Subcutaneous abdominal adipose tissue (tissue), 5 donors: ENCODE data around the gene KAZN.
A peak's percentile ranks its signal among the peaks of the same experiment; 100 is the strongest.

Experiments
- H3K27ac ChIP-seq: one replicate; pipeline ENCODE4 v1.7.0; 2013; ENCODE audit warnings: low read depth, mild to moderate bottlenecking, inconsistent platforms, low read length, moderate library complexity
- H3K27me3 ChIP-seq, 5 donors: one replicate each; pipeline ENCODE4 v1.7.0; 2013; ENCODE audit warnings: low read length in 5 of 5, inconsistent platforms in 1 of 5; ENCODE audit not compliant: control insufficient read depth in 5 of 5, insufficient read depth in 4 of 5
- H3K36me3 ChIP-seq, 5 donors: one replicate each; pipeline ENCODE4 v1.7.0; 2013; ENCODE audit warnings: low read length in 5 of 5; ENCODE audit not compliant: control insufficient read depth in 5 of 5, insufficient read depth in 5 of 5
- H3K4me1 ChIP-seq, 5 donors: one replicate each; pipeline ENCODE4 v1.7.0; 2013; ENCODE audit warnings: low read length in 5 of 5, mild to moderate bottlenecking in 3 of 5, moderate library complexity in 1 of 5; ENCODE audit not compliant: control insufficient read depth in 5 of 5, insufficient read depth in 5 of 5
- H3K4me3 ChIP-seq, 5 donors: one replicate each; pipeline ENCODE4 v1.7.0; 2013; ENCODE audit warnings: low read length in 5 of 5, low read depth in 1 of 5
- H3K9ac ChIP-seq, 5 donors: one replicate each; pipeline ENCODE4 v1.7.0; 2013; ENCODE audit warnings: low read length in 5 of 5, mild to moderate bottlenecking in 4 of 5, moderate library complexity in 3 of 5
- H3K9me3 ChIP-seq, 5 donors: one replicate each; pipeline ENCODE4 v1.7.0; 2013; ENCODE audit warnings: low read length in 5 of 5; ENCODE audit not compliant: control insufficient read depth in 5 of 5
- donor health status: healthy.
- donor health status: healthy.
- donor health status: healthy.
- donor health status: healthy.
- donor health status: healthy.

The KAZN gene

GRCh38 chr1:14932034-14932638 is 333.7 kb downstream of the KAZN start:
- no peaks in the 10 kb centered on the region for H3K36me3 ChIP-seq
- H3K9me3 ChIP-seq = no peaks in the 10 kb centered on the region
- peak overlapping the region in 1 of 5 donors; percentile 56 for H3K9ac ChIP-seq
- H3K27me3 ChIP-seq = peaks cover 0 to 2% (median 0%) of the 10 kb centered on the region in 5 donors
- H3K4me3 ChIP-seq = no peak overlapping the region
- H3K27ac ChIP-seq = no peak overlapping the region
- H3K4me1 ChIP-seq = peaks cover 12 to 35% (median 22%) of the 10 kb centered on the region in 5 donors

GRCh38 chr1:14934867-14935266 is 336.4 kb downstream of the KAZN start:
- Histone ChIP-seq H3K27ac (no peak overlapping the region), H3K9ac (no peak overlapping the region), H3K27me3 (no peaks in the 10 kb centered on the region), H3K9me3 (no peaks in the 10 kb centered on the region), H3K36me3 (no peaks in the 10 kb centered on the region), H3K4me1 (peaks cover 10 to 42% (median 27%) of the 10 kb centered on the region in 5 donors), H3K4me3 (no peak overlapping the region)

- no peak overlapping the region for H3K27ac ChIP-seq
- no peak overlapping the region for H3K4me3 ChIP-seq
- no peaks in the 10 kb centered on the region for H3K36me3 ChIP-seq
- peaks cover 10 to 38% (median 20%) of the 10 kb centered on the region in 5 donors for H3K4me1 ChIP-seq
- H3K27me3 ChIP-seq = no peaks in the 10 kb centered on the region
- H3K9me3 ChIP-seq = no peaks in the 10 kb centered on the region
- no peak overlapping the region for H3K9ac ChIP-seq
Measured at GRCh38 chr1:14936815-14937214, 338.3 kb downstream of the KAZN start.

GRCh38 chr1:14937288-14937949 is 338.9 kb downstream of the KAZN start:
- H3K9me3 ChIP-seq = no peaks in the 10 kb centered on the region
- H3K4me1 ChIP-seq = peaks cover 15 to 42% (median 26%) of the 10 kb centered on the region in 5 donors
- no peak overlapping the region for H3K27ac ChIP-seq

DNA sequence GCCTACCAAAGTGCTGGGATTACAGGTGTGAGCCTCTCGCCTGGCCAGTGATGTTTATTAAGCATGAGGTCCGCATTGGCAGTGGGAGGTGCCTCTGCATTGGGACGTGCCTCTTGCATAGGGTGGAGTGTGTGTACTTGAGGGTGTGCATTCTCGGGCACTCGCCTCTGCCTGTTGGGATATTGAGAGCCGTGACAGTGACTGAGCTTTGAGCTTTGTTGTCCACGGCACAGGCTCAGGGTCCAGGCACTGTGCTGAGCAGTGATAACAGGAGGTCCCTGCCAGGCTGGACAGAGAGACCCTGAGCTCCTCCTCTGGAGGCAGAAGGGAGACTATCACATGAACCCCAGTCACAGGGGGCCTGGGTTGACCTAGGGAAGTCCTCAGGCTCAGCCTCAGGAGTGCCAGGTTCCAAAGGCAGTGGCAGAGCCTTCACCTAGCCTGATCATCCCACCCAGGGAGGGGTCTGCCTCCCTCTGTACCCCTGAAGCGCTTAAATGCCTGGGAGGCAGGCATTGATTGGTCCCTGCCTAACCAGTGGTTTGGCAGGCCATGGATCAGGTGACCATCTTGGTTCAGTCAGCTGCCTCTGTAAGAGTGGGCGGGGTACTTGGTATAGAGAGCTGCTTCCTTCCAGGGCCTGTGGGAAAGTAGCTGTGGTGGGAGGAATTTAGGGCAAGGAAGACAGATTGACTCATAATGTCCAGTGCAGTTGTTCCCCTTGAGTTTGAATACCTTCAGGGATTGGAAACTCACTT is 341.2 kb downstream of the KAZN start:
- H3K9me3 ChIP-seq = no peaks in the 10 kb centered on the region
- H3K27ac ChIP-seq = peak overlapping the region; percentile 52
- no peaks in the 10 kb centered on the region for H3K27me3 ChIP-seq
- H3K36me3 ChIP-seq = no peaks in the 10 kb centered on the region
- H3K4me1 ChIP-seq = peaks cover 20 to 62% (median 48%) of the 10 kb centered on the region in 5 donors
- no peak overlapping the region for H3K9ac ChIP-seq
- peak overlapping the region in 1 of 5 donors; percentile 10 for H3K4me3 ChIP-seq

More at GRCh38 chr1:14937288-14937949, 338.9 kb downstream of the KAZN start:
- H3K27me3 ChIP-seq = no peaks in the 10 kb centered on the region
- no peak overlapping the region for H3K4me3 ChIP-seq
- no peak overlapping the region for H3K9ac ChIP-seq
- H3K36me3 ChIP-seq = no peaks in the 10 kb centered on the region

DNA sequence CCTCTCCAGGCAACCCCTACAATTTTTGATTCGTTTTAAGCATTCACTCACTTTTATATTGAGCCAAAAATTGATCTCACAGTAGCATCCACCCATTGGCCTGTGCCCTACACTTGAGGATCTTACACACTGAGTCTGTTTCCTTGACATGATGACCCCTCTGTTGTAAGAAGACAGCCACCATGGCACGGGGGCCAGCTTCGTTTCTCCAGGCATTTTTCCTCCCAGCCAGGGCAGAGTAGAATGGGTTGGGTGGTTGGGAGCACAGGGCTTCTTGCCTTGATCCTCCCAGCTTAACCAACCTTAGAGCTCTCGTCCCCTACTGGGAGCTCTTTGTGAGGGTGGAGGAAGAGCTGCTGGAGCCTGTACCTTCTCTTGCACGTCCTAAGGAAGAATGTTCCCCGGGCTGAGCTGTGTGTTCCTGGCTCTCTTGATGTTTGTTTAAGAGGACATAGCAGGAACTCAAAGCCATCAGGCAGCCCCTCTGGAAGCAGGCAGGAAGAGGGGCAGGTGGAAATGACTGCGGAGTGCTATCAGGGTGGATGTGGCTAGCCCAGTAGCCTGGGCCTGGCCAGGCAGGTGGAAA is 341.9 kb downstream of the KAZN start:
- Histone ChIP-seq H3K9ac (no peak overlapping the region), H3K27me3 (no peaks in the 10 kb centered on the region), H3K27ac (peak overlapping the region; percentile 52), H3K36me3 (no peaks in the 10 kb centered on the region), H3K4me1 (peaks cover 24 to 64% (median 54%) of the 10 kb centered on the region in 5 donors), H3K4me3 (peak overlapping the region in 1 of 5 donors; percentile 10), H3K9me3 (no peaks in the 10 kb centered on the region)

DNA sequence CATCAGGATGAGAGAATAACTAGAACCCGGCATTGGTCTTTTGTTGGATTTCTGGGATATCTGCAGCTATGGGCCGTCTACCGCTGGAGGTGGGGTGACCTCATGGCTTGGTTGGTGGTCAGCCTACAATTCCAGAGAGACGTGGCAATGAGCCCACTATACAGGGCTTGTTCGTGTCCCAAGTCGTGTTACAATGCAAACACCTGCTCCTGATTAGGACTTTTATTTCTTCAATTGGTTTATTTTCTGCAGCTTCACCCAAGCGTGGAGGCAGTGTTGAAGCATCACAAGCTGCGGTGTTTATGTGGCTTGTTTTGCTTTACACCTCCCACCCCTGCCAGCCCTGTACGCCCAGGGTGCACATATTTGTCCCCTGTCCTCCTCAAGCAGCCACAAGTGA is 343.4 kb downstream of the KAZN start:
- Histone ChIP-seq H3K27me3 (no peaks in the 10 kb centered on the region), H3K4me3 (no peak overlapping the region), H3K36me3 (no peaks in the 10 kb centered on the region), H3K4me1 (peaks cover 29 to 77% (median 66%) of the 10 kb centered on the region in 5 donors), H3K27ac (no peak overlapping the region), H3K9ac (no peak overlapping the region), H3K9me3 (no peaks in the 10 kb centered on the region)

- no peak overlapping the region for H3K4me3 ChIP-seq
- H3K9ac ChIP-seq = peak overlapping the region in 2 of 5 donors; percentile 21 to 57
- H3K36me3 ChIP-seq = no peaks in the 10 kb centered on the region
- peak overlapping the region; percentile 94 for H3K27ac ChIP-seq
- no peaks in the 10 kb centered on the region for H3K9me3 ChIP-seq
- peaks cover 31 to 82% (median 74%) of the 10 kb centered on the region in 5 donors for H3K4me1 ChIP-seq
- no peaks in the 10 kb centered on the region for H3K27me3 ChIP-seq
Measured at GRCh38 chr1:14944471-14944985, 346.0 kb downstream of the KAZN start.

DNA sequence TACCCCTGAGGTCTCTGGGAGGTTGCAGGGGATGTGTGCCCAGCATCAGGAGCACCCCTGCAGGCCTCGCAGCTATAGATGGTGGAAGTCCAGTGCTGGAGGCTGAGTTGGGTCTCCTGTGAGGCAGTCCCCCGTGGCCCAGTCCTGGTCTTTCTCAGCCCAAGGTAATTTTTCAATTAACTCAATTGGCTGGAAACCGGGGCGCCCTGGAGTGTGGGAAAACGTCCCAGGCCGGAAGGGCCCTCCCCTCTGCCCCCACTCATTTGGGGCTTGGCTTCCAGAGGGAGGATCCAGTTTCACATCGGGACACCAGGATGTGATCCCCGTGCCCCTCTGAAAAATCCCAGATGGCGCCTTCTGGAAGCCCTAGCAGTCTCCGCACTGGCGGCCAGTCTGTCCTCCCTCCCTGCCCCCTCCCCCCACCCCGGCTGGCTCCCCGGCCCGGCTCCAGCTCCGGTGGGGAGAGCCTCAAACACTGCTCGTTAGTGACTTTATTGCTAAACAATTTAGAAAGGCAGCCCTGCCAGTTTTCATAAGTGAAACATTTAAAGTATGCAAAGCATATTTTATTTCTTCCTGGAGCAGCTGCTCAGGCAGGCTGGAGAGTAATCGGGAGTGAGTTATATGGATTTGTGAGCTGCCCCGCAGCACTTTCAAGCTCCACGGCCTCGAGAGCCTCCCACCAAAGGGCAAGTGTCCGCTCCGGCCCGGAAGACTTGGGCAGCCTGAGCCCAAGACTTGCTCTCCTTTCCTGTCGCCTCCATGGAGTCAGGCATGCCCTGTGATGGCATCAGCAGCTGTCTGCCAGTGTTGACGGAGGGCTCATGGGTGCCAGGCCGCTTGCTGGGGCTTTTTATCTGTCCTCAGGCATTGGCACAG is 346.9 kb downstream of the KAZN start:
- H3K9ac ChIP-seq = peak overlapping the region in 4 of 5 donors; percentile 45 to 63 (median 57)
- peaks cover 25 to 82% (median 74%) of the 10 kb centered on the region in 5 donors for H3K4me1 ChIP-seq

More for the DNA sequence above, 346.9 kb downstream of the KAZN start:
- no peaks in the 10 kb centered on the region for H3K27me3 ChIP-seq
- no peaks in the 10 kb centered on the region for H3K9me3 ChIP-seq
- peak overlapping the region; percentile 94 for H3K27ac ChIP-seq
- peak overlapping the region; percentile 3 to 46 (median 35) for H3K4me3 ChIP-seq
- H3K36me3 ChIP-seq = no peaks in the 10 kb centered on the region
